Activated T-helper 9 cell treated with anti-CD3 and anti-CD28 coated beads, Interleukin-2, amount 50 U/mL, for 16 hours (primary cell): ENCODE data around the gene USP2.

Source experiments
- DNase-seq: peaks from one replicate; pipeline ENCODE4 v3.0.0-alpha.2; 2020; ENCODE audit warnings: low read depth

The USP2 gene

GRCh38 chr11:119363081-119363850 lies 18.2 kb downstream of the USP2 start:
- no peak for DNase-seq

- no peak for DNase-seq
These were observed 18.8 kb downstream of the USP2 start for GRCh38 chr11:119362741-119363080.

GRCh38 chr11:119361941-119362725 lies 19.4 kb downstream of the USP2 start:
- no peak for DNase-seq

GRCh38 chr11:119361056-119361787 lies 20.3 kb downstream of the USP2 start:
- DNase-seq = no peak

GRCh38 chr11:119359365-119360214 lies 21.9 kb downstream of the USP2 start:
- no peak for DNase-seq

- DNase-seq = no peak
These were observed 24.4 kb downstream of the USP2 start for GRCh38 chr11:119357074-119357473.

- peak; percentile 51 for DNase-seq
These were observed 25.0 kb downstream of the USP2 start for GRCh38 chr11:119356349-119357031.

- DNase-seq = no peak
These were observed 26.2 kb downstream of the USP2 start for GRCh38 chr11:119355091-119355843.

- DNase-seq = no peak
These were observed 28.6 kb downstream of the USP2 start for GRCh38 chr11:119352857-119353260.

- DNase-seq = no peak
These were observed 30.3 kb downstream of the USP2 start for GRCh38 chr11:119351232-119351631.

- no peak for DNase-seq
These were observed 31.2 kb downstream of the USP2 start for GRCh38 chr11:119350302-119350701.

GRCh38 chr11:119347940-119348605 lies 33.4 kb downstream of the USP2 start:
- DNase-seq = no peak

- DNase-seq = no peak
These were observed 34.2 kb downstream of the USP2 start for GRCh38 chr11:119347242-119347641.

- DNase-seq = no peak
These were observed 34.9 kb downstream of the USP2 start, which contains the start of gene MFRP for GRCh38 chr11:119346605-119347004. TSS of gene MFRP (minus strand) at chr11:119346705. CDS start at chr11:119346513, 192 bp downstream.

GRCh38 chr11:119345685-119346084 lies 35.8 kb downstream of the USP2 start:
- DNase-seq = no peak

- DNase-seq = no peak
These were observed 37.0 kb downstream of the USP2 start for GRCh38 chr11:119344291-119345010.

- DNase-seq = no peak
These were observed 37.8 kb downstream of the USP2 start for GRCh38 chr11:119343726-119344125.

- DNase-seq = no peak
These were observed 38.9 kb downstream of the USP2 start for GRCh38 chr11:119342362-119343130.

GRCh38 chr11:119342023-119342300 lies 39.5 kb downstream of the USP2 start:
- DNase-seq = no peak
